Iris pigment epithelial cell (primary cell): Measurements from ENCODE around the gene TMEM44.
"Not testable (repeated sequence)": the region's sequence is repeated elsewhere in the genome, so short reads cannot be mapped to it uniquely, and the experiment has no call there.

ENCODE experiments used
- DNase-seq: peaks from one replicate; pipeline ENCODE4 v3.0.0-alpha.2; 2011; ENCODE audit warnings: low read depth

Gene TMEM44

GRCh38 chr3:194608981-194609380 is 24.2 kb downstream of the TMEM44 start:
- no peak for DNase-seq

- no peak for DNase-seq
Observed at GRCh38 chr3:194607592-194608389, 25.4 kb downstream of the TMEM44 start.

GRCh38 chr3:194606941-194607340 is 26.3 kb downstream of the TMEM44 start:
- peak; percentile 13 for DNase-seq

GRCh38 chr3:194606163-194606562 is 27.1 kb downstream of the TMEM44 start:
- no peak for DNase-seq

GRCh38 chr3:194605314-194605713 is 27.9 kb downstream of the TMEM44 start:
- not testable (repeated sequence) for DNase-seq

GRCh38 chr3:194604837-194605236 is 28.4 kb downstream of the TMEM44 start:
- no peak for DNase-seq

GRCh38 chr3:194604126-194604525 is 29.1 kb downstream of the TMEM44 start:
- DNase-seq: no peak

- peak; percentile 55 for DNase-seq
Observed at GRCh38 chr3:194602669-194603171, 30.5 kb downstream of the TMEM44 start.

- peak; percentile 53 for DNase-seq
Observed at GRCh38 chr3:194598771-194599557, 34.3 kb downstream of the TMEM44 start.

- DNase-seq: no peak
Observed at GRCh38 chr3:194596906-194597305, 36.3 kb downstream of the TMEM44 start.

- peak; percentile 100 for DNase-seq
Observed at GRCh38 chr3:194592798-194593752, 40.1 kb downstream of the TMEM44 start.

- DNase-seq: no peak
Observed at GRCh38 chr3:194588741-194589140, 44.5 kb downstream of the TMEM44 start.

GRCh38 chr3:194588236-194588635 is 45.0 kb downstream of the TMEM44 start:
- no peak for DNase-seq

- DNase-seq: peak; percentile 62
Observed at GRCh38 chr3:194587438-194587931, 45.7 kb downstream of the TMEM44 start.

GRCh38 chr3:194586836-194587235 is 46.4 kb downstream of the TMEM44 start:
- peak; percentile 86 for DNase-seq

GRCh38 chr3:194585880-194586281 is 47.3 kb downstream of the TMEM44 start:
- no peak for DNase-seq

- DNase-seq: peak; percentile 43
Observed at GRCh38 chr3:194584866-194585265, 48.4 kb downstream of the TMEM44 start.

- DNase-seq: no peak
Observed at GRCh38 chr3:194584320-194584776, 48.9 kb downstream of the TMEM44 start.

GRCh38 chr3:194582196-194582905 is 50.9 kb downstream of the TMEM44 start:
- DNase-seq: no peak

GRCh38 chr3:194579091-194579606 is 54.1 kb downstream of the TMEM44 start:
- DNase-seq: peak; percentile 53
